NCI-H524 (cell line): ENCODE measurements around the gene PHF10.

Experiments used
- DNase-seq, 2 experiments: peaks; one replicate each; lab custom pipeline; 2025; lab: John Stamatoyannopoulos, UW

Gene PHF10

GRCh38 chr6:169677096-169677495, 47.2 kb downstream of the PHF10 start:
- no peak for DNase-seq

GRCh38 chr6:169675011-169675410, 49.3 kb downstream of the PHF10 start:
- no peak for DNase-seq

- DNase-seq = no peak
These were observed 52.7 kb downstream of the PHF10 start for GRCh38 chr6:169671563-169671962.

GRCh38 chr6:169669889-169670288, 54.4 kb downstream of the PHF10 start:
- no peak for DNase-seq

GRCh38 chr6:169669147-169669546, 55.2 kb downstream of the PHF10 start:
- DNase-seq = no peak

- DNase-seq = no peak
These were observed 56.0 kb downstream of the PHF10 start for GRCh38 chr6:169668203-169668847.

- no peak for DNase-seq
These were observed 56.6 kb downstream of the PHF10 start for GRCh38 chr6:169667716-169668115.

GRCh38 chr6:169666441-169666840, 57.9 kb downstream of the PHF10 start:
- DNase-seq = no peak

GRCh38 chr6:169665289-169665688, 59.0 kb downstream of the PHF10 start:
- DNase-seq = no peak

- no peak for DNase-seq
These were observed 60.1 kb downstream of the PHF10 start for GRCh38 chr6:169664227-169664626.

GRCh38 chr6:169663468-169663867, 60.8 kb downstream of the PHF10 start:
- no peak for DNase-seq

GRCh38 chr6:169661391-169661756, 62.9 kb downstream of the PHF10 start:
- DNase-seq = no peak

GRCh38 chr6:169660751-169661390, 63.4 kb downstream of the PHF10 start:
- DNase-seq = no peak

GRCh38 chr6:169659820-169660610, 64.3 kb downstream of the PHF10 start:
- DNase-seq = no peak

GRCh38 chr6:169657284-169657610, 67.1 kb downstream of the PHF10 start:
- DNase-seq = no peak

GRCh38 chr6:169656546-169657283, 67.6 kb downstream of the PHF10 start:
- no peak for DNase-seq

- no peak for DNase-seq
These were observed 69.5 kb downstream of the PHF10 start for GRCh38 chr6:169654598-169655391.
